Measurements from ENCODE around the gene WDR48. TPM values are rescaled to one million over a fixed set of nuclear protein-coding genes. Genes with fewer than 3 reads are reported as not detected.
A peak's percentile ranks its signal among the peaks of the same experiment; 100 is the strongest.

The WDR48 gene
- 14.9 to 29.7 TPM (median 20.2 TPM) in 3 replicates for polyA plus RNA-seq
- polyA plus RNA-seq (2011; ENCODE audit: low read depth) = 16.5 TPM
- polyA plus RNA-seq (2011; cell fraction: cytosol; rRNA removed) = 10.1 and 26.2 TPM in 2 replicates
- polyA plus RNA-seq (2011; cell fraction: nucleus; rRNA removed) = 19.3 and 27.8 TPM in 2 replicates
- 14.3 and 15.1 TPM in 2 replicates for polyA plus RNA-seq (2012; ENCODE audit: low replicate concordance)
- polyA minus RNA-seq = 4.5 to 36.3 TPM (median 22.3 TPM) in 3 replicates
- polyA minus RNA-seq (2011; cell fraction: cytosol; rRNA and poly(A)+ RNA removed) = 30.7 TPM
- polyA minus RNA-seq (2011; cell fraction: nucleus; rRNA and poly(A)+ RNA removed) = 10.6 and 21.7 TPM in 2 replicates

GRCh38 chr3:39051649-39052561 is at the start of gene WDR48, which contains the start of gene SCN11A:
Gene WDR48, plus strand, starts transcription at chr3:39052016. Its CDS starts 10 bp downstream, at chr3:39052026.
Gene SCN11A, minus strand, starts transcription at chr3:39051944. Its CDS starts 101,582 bp downstream, at chr3:38950362.
- Histone ChIP-seq H3K4me3 (ENCODE audit: control insufficient read depth in 2 of 3, extremely low read depth in 1 of 3, insufficient read depth in 2 of 3, low read depth in 1 of 3, low read length in 3 of 3) (peak within 1 kb of the TSS; percentile 88 to 94 (median 88)), H2AFZ (ENCODE audit: control insufficient read depth, low read length) (peak within 1 kb of the TSS; percentile 100), H3K36me3 (ENCODE audit: control insufficient read depth in 2 of 2, extremely low read depth in 1 of 2, insufficient read depth in 2 of 2, low read length in 2 of 2) (no peaks in the 10 kb centered on the region), H3K27ac (ENCODE audit: control insufficient read depth, insufficient read depth, low read length) (peak within 1 kb of the TSS; percentile 85), H3K79me2 (ENCODE audit: control insufficient read depth, insufficient read depth, low read length) (peaks cover 7% of the 10 kb centered on the region), H3K4me1 (ENCODE audit: control insufficient read depth, extremely low read depth, insufficient read depth, low read length) (peaks cover 9% of the 10 kb centered on the region), H3K27me3 (ENCODE audit: control insufficient read depth, extremely low read depth, insufficient read depth, low read length) (no peaks in the 10 kb centered on the region), H3K9me3 (ENCODE audit: control insufficient read depth, low read depth, low read length) (no peaks in the 10 kb centered on the region), H4K20me1 (ENCODE audit: control insufficient read depth, extremely low read depth, insufficient read depth, low read length) (no peaks in the 10 kb centered on the region), H3K9ac (ENCODE audit: control insufficient read depth, extremely low read depth, insufficient read depth, low read length) (peak within 1 kb of the TSS; percentile 89), H3K4me2 (ENCODE audit: control insufficient read depth, extremely low read depth, insufficient read depth, low read depth, low read length) (peak within 1 kb of the TSS; percentile 98), H3K9me1 (ENCODE audit: control insufficient read depth, extremely low read depth, insufficient read depth, low read length) (no peaks in the 10 kb centered on the region)
- DNase-seq (ENCODE audit: low read depth, low spot score) (no peak), FAIRE-seq (peak; percentile 85)
- dilution Hi-C loops (cut with MboI; ENCODE audit: extremely low pct_ligation_motif_present, low sequenced_read_pairs) = no loop called here
- TF ChIP-seq EZH2 (IDR thresholded peaks at IDR 0.05; ENCODE audit: low read length) = no peak
- no peak for TF ChIP-seq CTCF (optimal IDR thresholded peaks at IDR 0.05 in 1 of 3, IDR thresholded peaks at IDR 0.05 in 1 of 3, conservative IDR thresholded peaks at IDR 0.05 in 1 of 3; ENCODE audit: extremely low read depth in 1 of 3, insufficient read depth in 2 of 3, low read length in 3 of 3)

- FAIRE-seq = no peak
- Histone ChIP-seq H3K36me3 (ENCODE audit: control insufficient read depth in 2 of 2, extremely low read depth in 1 of 2, insufficient read depth in 2 of 2, low read length in 2 of 2) (no peaks in the 10 kb centered on the region), H3K27me3 (ENCODE audit: control insufficient read depth, extremely low read depth, insufficient read depth, low read length) (no peaks in the 10 kb centered on the region)
These were observed 46.5 kb upstream of the WDR48 start for GRCh38 chr3:39005295-39005694.

More at GRCh38 chr3:39005295-39005694, 46.5 kb upstream of the WDR48 start:
- TF ChIP-seq EZH2 (IDR thresholded peaks at IDR 0.05; ENCODE audit: low read length) (no peak), CTCF (optimal IDR thresholded peaks at IDR 0.05 in 1 of 3, IDR thresholded peaks at IDR 0.05 in 1 of 3, conservative IDR thresholded peaks at IDR 0.05 in 1 of 3; ENCODE audit: extremely low read depth in 1 of 3, insufficient read depth in 2 of 3, low read length in 3 of 3) (no peak)
- Histone ChIP-seq H3K4me2 (ENCODE audit: control insufficient read depth, extremely low read depth, insufficient read depth, low read depth, low read length) (no peak overlapping the region), H4K20me1 (ENCODE audit: control insufficient read depth, extremely low read depth, insufficient read depth, low read length) (no peaks in the 10 kb centered on the region), H3K79me2 (ENCODE audit: control insufficient read depth, insufficient read depth, low read length) (no peaks in the 10 kb centered on the region), H3K4me1 (ENCODE audit: control insufficient read depth, extremely low read depth, insufficient read depth, low read length) (no peaks in the 10 kb centered on the region), H3K4me3 (ENCODE audit: control insufficient read depth in 2 of 3, extremely low read depth in 1 of 3, insufficient read depth in 2 of 3, low read depth in 1 of 3, low read length in 3 of 3) (no peak overlapping the region), H3K9ac (ENCODE audit: control insufficient read depth, extremely low read depth, insufficient read depth, low read length) (no peak overlapping the region), H3K9me3 (ENCODE audit: control insufficient read depth, low read depth, low read length) (no peaks in the 10 kb centered on the region), H2AFZ (ENCODE audit: control insufficient read depth, low read length) (no peak overlapping the region), H3K27ac (ENCODE audit: control insufficient read depth, insufficient read depth, low read length) (no peak overlapping the region), H3K9me1 (ENCODE audit: control insufficient read depth, extremely low read depth, insufficient read depth, low read length) (no peaks in the 10 kb centered on the region)
- dilution Hi-C loops (cut with MboI; ENCODE audit: extremely low pct_ligation_motif_present, low sequenced_read_pairs) = no loop called here
- DNase-seq (ENCODE audit: low read depth, low spot score) = no peak
